Measurements from ENCODE around the gene IL4I1.

DNA sequence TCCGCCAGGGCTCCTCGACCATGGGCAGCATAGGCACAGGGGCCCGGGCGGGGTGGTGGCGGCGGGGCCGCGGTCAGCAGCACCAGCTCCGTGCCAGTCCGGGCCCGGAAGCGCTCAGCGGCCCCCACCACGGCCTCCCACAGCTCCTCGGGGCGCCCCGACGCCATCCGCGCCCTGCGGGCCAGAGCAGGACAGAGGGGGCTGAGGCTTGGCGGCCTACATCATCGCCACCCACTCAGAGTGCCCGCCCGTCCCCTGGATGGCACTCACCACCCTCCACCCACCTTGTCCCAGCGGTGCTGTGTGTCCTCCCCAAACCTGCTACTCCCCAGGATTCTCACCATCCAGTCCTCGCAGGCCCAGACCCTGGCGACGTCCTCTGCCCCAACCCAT, 23.6 kb downstream of the IL4I1 start:
- TF ChIP-seq, protein P1, sequence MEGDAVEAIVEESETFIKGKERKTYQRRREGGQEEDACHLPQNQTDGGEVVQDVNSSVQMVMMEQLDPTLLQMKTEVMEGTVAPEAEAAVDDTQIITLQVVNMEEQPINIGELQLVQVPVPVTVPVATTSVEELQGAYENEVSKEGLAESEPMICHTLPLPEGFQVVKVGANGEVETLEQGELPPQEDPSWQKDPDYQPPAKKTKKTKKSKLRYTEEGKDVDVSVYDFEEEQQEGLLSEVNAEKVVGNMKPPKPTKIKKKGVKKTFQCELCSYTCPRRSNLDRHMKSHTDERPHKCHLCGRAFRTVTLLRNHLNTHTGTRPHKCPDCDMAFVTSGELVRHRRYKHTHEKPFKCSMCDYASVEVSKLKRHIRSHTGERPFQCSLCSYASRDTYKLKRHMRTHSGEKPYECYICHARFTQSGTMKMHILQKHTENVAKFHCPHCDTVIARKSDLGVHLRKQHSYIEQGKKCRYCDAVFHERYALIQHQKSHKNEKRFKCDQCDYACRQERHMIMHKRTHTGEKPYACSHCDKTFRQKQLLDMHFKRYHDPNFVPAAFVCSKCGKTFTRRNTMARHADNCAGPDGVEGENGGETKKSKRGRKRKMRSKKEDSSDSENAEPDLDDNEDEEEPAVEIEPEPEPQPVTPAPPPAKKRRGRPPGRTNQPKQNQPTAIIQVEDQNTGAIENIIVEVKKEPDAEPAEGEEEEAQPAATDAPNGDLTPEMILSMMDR (IDR thresholded peaks at IDR 0.05) = no peak
- no peak for TF ChIP-seq EZH2 (IDR thresholded peaks at IDR 0.05; ENCODE audit: borderline replicate concordance, insufficient read depth, low read depth, low read length, poor library complexity, severe bottlenecking)

Data from B cell (primary cell).